GM23338 (cell line): Measurements from ENCODE around the gene SLC26A11.

Experiments
- EZH2 ChIP-seq: fragments of 200-600 bp; sonication (generic); IDR thresholded peaks from one replicate; pipeline ENCODE4 v1.8.0; 2017; ENCODE audit warnings: antibody characterized with exemption, mild to moderate bottlenecking, low read depth; ENCODE audit not compliant: unreplicated experiment
- JUNB ChIP-seq: IDR thresholded peaks from one replicate; pipeline ENCODE4 v1.6.1; 2016; ENCODE audit warnings: antibody characterized with exemption; ENCODE audit not compliant: unreplicated experiment
- POLR2AphosphoS5 ChIP-seq: IDR thresholded peaks from 2 replicates; pipeline ENCODE4 v1.6.1; 2016; ENCODE audit warnings: antibody characterized with exemption, low read depth
- REST ChIP-seq: IDR thresholded peaks from one replicate; pipeline ENCODE4 v1.6.1; 2018; ENCODE audit warnings: antibody characterized with exemption; ENCODE audit not compliant: unreplicated experiment
- ZNF462 ChIP-seq: fragments of 250-450 bp; sonication (Bioruptor Pico); IDR thresholded peaks from 2 replicates; pipeline ENCODE4 v1.5.0; 2020; ENCODE audit warnings: mild to moderate bottlenecking, moderate library complexity
- TF ChIP-seq, protein P1 (sequence below), 2 experiments: fragments of 200-600 bp in 1 of 2; sonication (generic) in 1 of 2; conservative IDR thresholded peaks; 2 replicates each; pipeline versions ENCODE4 v1.5.1 to v1.6.1; 2016 to 2017; ENCODE audit warnings: antibody characterized with exemption in 2 of 2, low read depth in 2 of 2, mild to moderate bottlenecking in 2 of 2, moderate library complexity in 1 of 2

DNA sequence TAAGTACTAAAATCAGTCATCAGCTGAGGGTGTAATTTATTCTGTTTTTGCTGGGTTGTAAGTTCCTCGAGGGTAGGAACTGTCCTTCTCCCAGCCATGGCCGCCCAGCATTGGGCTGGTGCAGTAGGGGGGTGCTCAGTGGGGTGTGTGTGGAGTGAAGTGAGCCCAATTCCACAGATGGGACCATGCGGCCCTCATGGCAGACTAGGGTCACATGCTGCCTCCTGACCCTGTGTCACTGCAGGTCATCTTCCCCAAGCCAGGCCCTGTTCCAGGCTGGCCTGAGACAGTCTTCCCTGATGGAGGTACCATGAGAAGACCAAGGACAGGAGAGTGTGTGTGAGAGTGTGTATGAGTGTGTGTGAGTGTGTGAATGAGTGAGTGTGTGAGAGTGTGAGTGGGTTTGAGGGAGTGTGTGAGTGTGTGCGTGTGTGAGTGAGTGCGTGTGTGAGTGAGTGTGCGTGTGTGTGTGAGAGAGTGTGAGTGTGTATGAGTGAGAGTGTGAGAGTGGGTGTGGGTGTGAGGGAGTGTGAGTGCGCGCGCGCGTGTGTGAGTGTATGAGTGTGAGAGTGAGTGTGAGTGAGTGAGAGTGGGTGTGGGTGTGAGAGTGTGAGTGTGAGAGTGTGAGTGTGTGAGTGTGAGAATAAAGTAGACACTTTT is 3.7 kb downstream of the SLC26A11 start:
- TF ChIP-seq, protein P1, sequence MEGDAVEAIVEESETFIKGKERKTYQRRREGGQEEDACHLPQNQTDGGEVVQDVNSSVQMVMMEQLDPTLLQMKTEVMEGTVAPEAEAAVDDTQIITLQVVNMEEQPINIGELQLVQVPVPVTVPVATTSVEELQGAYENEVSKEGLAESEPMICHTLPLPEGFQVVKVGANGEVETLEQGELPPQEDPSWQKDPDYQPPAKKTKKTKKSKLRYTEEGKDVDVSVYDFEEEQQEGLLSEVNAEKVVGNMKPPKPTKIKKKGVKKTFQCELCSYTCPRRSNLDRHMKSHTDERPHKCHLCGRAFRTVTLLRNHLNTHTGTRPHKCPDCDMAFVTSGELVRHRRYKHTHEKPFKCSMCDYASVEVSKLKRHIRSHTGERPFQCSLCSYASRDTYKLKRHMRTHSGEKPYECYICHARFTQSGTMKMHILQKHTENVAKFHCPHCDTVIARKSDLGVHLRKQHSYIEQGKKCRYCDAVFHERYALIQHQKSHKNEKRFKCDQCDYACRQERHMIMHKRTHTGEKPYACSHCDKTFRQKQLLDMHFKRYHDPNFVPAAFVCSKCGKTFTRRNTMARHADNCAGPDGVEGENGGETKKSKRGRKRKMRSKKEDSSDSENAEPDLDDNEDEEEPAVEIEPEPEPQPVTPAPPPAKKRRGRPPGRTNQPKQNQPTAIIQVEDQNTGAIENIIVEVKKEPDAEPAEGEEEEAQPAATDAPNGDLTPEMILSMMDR (conservative IDR thresholded peaks at IDR 0.05; ENCODE audit: low read depth in 2 of 2): no peak
- TF ChIP-seq EZH2 (no peak), POLR2AphosphoS5 (no peak), JUNB (no peak), REST (no peak), ZNF462 (CRISPR knock-in tag) (no peak)
